ENCODE data around the gene PLEKHG7.

GRCh38 chr12:92696216-92696615 is 6.6 kb upstream of the PLEKHG7 start:
- TF ChIP-seq CTCF (IDR thresholded peaks at IDR 0.05): no peak
- no peak for TF ChIP-seq POLR2A (IDR thresholded peaks at IDR 0.05)

Measured in transverse colon (tissue), 3 donors.